ENCODE measurements around the gene RAB34. TPM values are rescaled to one million over a fixed set of nuclear protein-coding genes. Genes with fewer than 3 reads are reported as not detected.

RAB34 gene
- total RNA-seq, 1 donor from 2014 or later: 150 TPM

DNA sequence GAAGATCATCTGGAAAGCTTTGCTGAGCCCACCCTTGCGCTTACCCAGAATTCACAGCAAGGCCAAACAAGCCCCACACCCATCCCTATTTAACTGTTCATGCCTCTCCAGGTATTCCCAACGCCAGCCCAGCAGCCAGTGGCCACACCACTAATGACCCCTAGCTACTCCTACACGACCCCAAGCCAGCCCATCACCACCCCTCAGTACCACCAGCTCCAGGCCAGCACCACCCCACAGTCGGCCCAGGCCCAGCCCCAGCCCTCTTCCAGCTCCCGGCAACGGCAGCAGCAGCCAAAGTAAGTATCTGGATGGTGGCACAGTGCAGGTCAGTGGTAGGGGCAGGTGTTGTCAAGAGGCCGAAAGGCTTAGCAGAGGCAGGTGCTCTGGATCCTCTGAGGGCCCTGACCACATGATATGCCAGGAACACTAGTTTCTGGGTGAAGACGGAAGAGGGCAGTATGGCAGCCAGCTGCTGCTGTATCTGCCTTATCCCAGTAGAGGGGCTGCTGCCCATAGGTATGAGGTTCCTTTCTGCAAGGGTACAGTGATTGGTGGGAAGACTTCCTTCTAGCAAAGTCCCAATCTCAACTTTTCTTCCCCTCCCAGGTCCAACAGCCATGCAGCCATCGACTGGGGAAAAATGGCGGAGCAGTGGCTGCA is 16.7 kb downstream of the RAB34 start:
- Histone ChIP-seq H3K27ac (ENCODE audit: low read depth, low read length) (no peak overlapping the region), H3K4me3 (ENCODE audit: insufficient read depth, low read depth, low read length) (no peak overlapping the region), H3K79me2 (ENCODE audit: insufficient read depth, low read length) (no peaks in the 10 kb centered on the region), H3K9me3 (ENCODE audit: insufficient read depth, low read depth, low read length) (no peaks in the 10 kb centered on the region), H4K20me1 (ENCODE audit: insufficient read depth, low read length) (peaks cover 41% of the 10 kb centered on the region), H3K36me3 (ENCODE audit: insufficient read depth, low read length) (peaks cover 51% of the 10 kb centered on the region), H2AFZ (ENCODE audit: low read depth, low read length) (no peak overlapping the region), H3K4me2 (ENCODE audit: low read length) (no peak overlapping the region), H3K9ac (ENCODE audit: low read length) (no peak overlapping the region), H3K4me1 (ENCODE audit: insufficient read depth, low read length) (no peaks in the 10 kb centered on the region), H3K27me3 (ENCODE audit: insufficient read depth, low read length) (no peaks in the 10 kb centered on the region)
- Mint-ChIP-seq H3K4me3 (ENCODE audit: unreplicated experiment) (peak overlapping the region; percentile 27), H3K27me3 (ENCODE audit: low read depth, unreplicated experiment) (no peaks in the 10 kb centered on the region), H3K4me1 (ENCODE audit: low read depth, unreplicated experiment) (no peaks in the 10 kb centered on the region), H3K27ac (ENCODE audit: unreplicated experiment) (no peak overlapping the region), H3K36me3 (ENCODE audit: low read depth, unreplicated experiment) (peaks cover 31% of the 10 kb centered on the region), H3K9me3 (ENCODE audit: unreplicated experiment) (no peaks in the 10 kb centered on the region)
- FAIRE-seq: no peak
- TF ChIP-seq EZH2 (IDR thresholded peaks at IDR 0.05; ENCODE audit: insufficient read depth, low read length): no peak
- TF ChIP-seq, protein P1, sequence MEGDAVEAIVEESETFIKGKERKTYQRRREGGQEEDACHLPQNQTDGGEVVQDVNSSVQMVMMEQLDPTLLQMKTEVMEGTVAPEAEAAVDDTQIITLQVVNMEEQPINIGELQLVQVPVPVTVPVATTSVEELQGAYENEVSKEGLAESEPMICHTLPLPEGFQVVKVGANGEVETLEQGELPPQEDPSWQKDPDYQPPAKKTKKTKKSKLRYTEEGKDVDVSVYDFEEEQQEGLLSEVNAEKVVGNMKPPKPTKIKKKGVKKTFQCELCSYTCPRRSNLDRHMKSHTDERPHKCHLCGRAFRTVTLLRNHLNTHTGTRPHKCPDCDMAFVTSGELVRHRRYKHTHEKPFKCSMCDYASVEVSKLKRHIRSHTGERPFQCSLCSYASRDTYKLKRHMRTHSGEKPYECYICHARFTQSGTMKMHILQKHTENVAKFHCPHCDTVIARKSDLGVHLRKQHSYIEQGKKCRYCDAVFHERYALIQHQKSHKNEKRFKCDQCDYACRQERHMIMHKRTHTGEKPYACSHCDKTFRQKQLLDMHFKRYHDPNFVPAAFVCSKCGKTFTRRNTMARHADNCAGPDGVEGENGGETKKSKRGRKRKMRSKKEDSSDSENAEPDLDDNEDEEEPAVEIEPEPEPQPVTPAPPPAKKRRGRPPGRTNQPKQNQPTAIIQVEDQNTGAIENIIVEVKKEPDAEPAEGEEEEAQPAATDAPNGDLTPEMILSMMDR (IDR thresholded peaks at IDR 0.05; ENCODE audit: insufficient read depth, low read depth, low read length): no peak
- DNase-seq (ENCODE audit: low read depth): no peak

DNA sequence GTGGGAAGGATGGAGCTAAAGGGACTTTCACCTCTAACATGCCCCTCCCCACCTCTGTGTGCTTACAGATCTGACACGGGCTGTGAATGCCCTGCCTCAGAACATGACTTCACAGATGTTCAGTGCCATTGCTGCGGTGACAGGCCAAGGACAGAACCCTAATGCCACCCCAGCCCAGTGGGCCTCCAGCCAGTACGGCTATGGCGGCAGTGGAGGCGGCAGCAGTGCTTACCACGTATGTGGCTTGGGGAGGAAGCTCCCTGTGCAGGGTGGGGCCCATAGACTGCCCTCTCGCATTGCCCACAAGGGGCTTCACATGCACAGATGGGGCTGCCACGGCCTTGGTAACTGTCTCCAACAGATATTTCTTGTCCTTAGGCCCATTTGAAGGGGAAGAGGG is 17.4 kb downstream of the RAB34 start:
- Histone ChIP-seq H3K9ac (ENCODE audit: low read length) (no peak overlapping the region), H3K4me3 (ENCODE audit: insufficient read depth, low read depth, low read length) (no peak overlapping the region), H2AFZ (ENCODE audit: low read depth, low read length) (no peak overlapping the region), H3K27ac (ENCODE audit: low read depth, low read length) (no peak overlapping the region), H4K20me1 (ENCODE audit: insufficient read depth, low read length) (peaks cover 41% of the 10 kb centered on the region), H3K9me3 (ENCODE audit: insufficient read depth, low read depth, low read length) (no peaks in the 10 kb centered on the region), H3K27me3 (ENCODE audit: insufficient read depth, low read length) (no peaks in the 10 kb centered on the region), H3K79me2 (ENCODE audit: insufficient read depth, low read length) (no peaks in the 10 kb centered on the region), H3K4me2 (ENCODE audit: low read length) (no peak overlapping the region), H3K4me1 (ENCODE audit: insufficient read depth, low read length) (no peaks in the 10 kb centered on the region), H3K36me3 (ENCODE audit: insufficient read depth, low read length) (peaks cover 57% of the 10 kb centered on the region)
- no peaks in the 10 kb centered on the region for H3K4me1 Mint-ChIP-seq (ENCODE audit: low read depth, unreplicated experiment)
- no peak for FAIRE-seq
- no peak overlapping the region for H3K27ac Mint-ChIP-seq (ENCODE audit: unreplicated experiment)
- no peaks in the 10 kb centered on the region for H3K27me3 Mint-ChIP-seq (ENCODE audit: low read depth, unreplicated experiment)
- no peak for DNase-seq (ENCODE audit: low read depth)
- no peak for TF ChIP-seq EZH2 (IDR thresholded peaks at IDR 0.05; ENCODE audit: insufficient read depth, low read length)
- TF ChIP-seq, protein P1 (IDR thresholded peaks at IDR 0.05; ENCODE audit: insufficient read depth, low read depth, low read length): no peak
- no peaks in the 10 kb centered on the region for H3K9me3 Mint-ChIP-seq (ENCODE audit: unreplicated experiment)
- H3K36me3 Mint-ChIP-seq (ENCODE audit: low read depth, unreplicated experiment): peaks cover 30% of the 10 kb centered on the region
- H3K4me3 Mint-ChIP-seq (ENCODE audit: unreplicated experiment): no peak overlapping the region

DNA sequence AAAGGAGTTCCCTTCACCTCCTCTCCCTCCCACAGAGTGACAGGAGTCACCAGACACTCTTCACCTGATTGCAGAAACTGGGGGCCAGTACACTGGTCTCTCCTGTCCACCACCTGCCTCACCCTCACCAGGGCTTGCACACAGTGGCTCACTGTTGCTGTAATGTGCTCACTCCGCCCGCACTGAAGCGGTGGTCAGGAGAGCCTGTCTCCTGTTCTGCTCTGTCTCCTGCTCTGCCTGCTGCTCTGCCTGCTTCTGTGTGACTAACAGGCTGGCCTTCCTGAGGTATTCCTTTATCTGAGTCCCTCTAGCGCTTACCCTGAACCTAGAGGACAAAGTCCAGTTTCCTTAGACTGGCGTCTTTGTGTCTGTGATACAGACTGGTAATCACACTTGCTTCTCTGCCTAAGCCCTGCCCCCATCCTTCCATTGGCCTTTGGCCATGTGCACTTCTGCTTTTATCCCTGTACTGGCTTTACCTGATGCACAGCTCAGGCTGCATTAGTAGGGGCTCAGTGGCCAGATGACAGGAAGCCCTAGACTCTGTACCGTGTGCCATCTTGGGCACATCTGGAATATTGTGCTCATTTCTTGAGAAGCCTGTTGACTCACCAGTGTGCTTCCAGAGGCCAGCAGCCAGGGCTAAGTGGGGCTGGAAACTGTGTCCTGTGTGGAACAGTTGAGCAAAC is 19.3 kb downstream of the RAB34 start:
- Histone ChIP-seq H3K36me3 (ENCODE audit: insufficient read depth, low read length) (peaks cover 71% of the 10 kb centered on the region), H3K79me2 (ENCODE audit: insufficient read depth, low read length) (no peaks in the 10 kb centered on the region), H3K4me2 (ENCODE audit: low read length) (no peak overlapping the region), H3K4me3 (ENCODE audit: insufficient read depth, low read depth, low read length) (no peak overlapping the region), H4K20me1 (ENCODE audit: insufficient read depth, low read length) (peaks cover 35% of the 10 kb centered on the region), H3K9ac (ENCODE audit: low read length) (no peak overlapping the region), H3K9me3 (ENCODE audit: insufficient read depth, low read depth, low read length) (no peaks in the 10 kb centered on the region), H3K27me3 (ENCODE audit: insufficient read depth, low read length) (no peaks in the 10 kb centered on the region), H3K4me1 (ENCODE audit: insufficient read depth, low read length) (no peaks in the 10 kb centered on the region), H3K27ac (ENCODE audit: low read depth, low read length) (no peak overlapping the region), H2AFZ (ENCODE audit: low read depth, low read length) (no peak overlapping the region)
- no peak for FAIRE-seq
- TF ChIP-seq, protein P1 (IDR thresholded peaks at IDR 0.05; ENCODE audit: insufficient read depth, low read depth, low read length): no peak
- TF ChIP-seq EZH2 (IDR thresholded peaks at IDR 0.05; ENCODE audit: insufficient read depth, low read length): no peak
- no peak for DNase-seq (ENCODE audit: low read depth)
- H3K4me1 Mint-ChIP-seq (ENCODE audit: low read depth, unreplicated experiment): no peaks in the 10 kb centered on the region
- no peaks in the 10 kb centered on the region for H3K9me3 Mint-ChIP-seq (ENCODE audit: unreplicated experiment)
- peaks cover 29% of the 10 kb centered on the region for H3K36me3 Mint-ChIP-seq (ENCODE audit: low read depth, unreplicated experiment)
- H3K27ac Mint-ChIP-seq (ENCODE audit: unreplicated experiment): no peak overlapping the region
- no peak overlapping the region for H3K4me3 Mint-ChIP-seq (ENCODE audit: unreplicated experiment)
- no peaks in the 10 kb centered on the region for H3K27me3 Mint-ChIP-seq (ENCODE audit: low read depth, unreplicated experiment)
